Hepatocyte (in vitro differentiated cells): ENCODE measurements around the gene REL.

Experiments used
- CTCF ChIP-seq: fragments of 200-600 bp; sonication (generic); IDR thresholded peaks from 2 replicates; pipeline ENCODE4 v1.5.1; 2016; ENCODE audit warnings: antibody characterized with exemption, mild to moderate bottlenecking; ENCODE audit not compliant: poor library complexity
- EZH2 ChIP-seq: fragments of 200-600 bp; sonication (generic); IDR thresholded peaks from 2 replicates; pipeline ENCODE4 v1.6.1; 2016; ENCODE audit warnings: antibody characterized with exemption, mild to moderate bottlenecking, borderline replicate concordance

- TF ChIP-seq CTCF = no peak
- no peak for TF ChIP-seq EZH2
These were observed 33.5 kb upstream of the REL start for GRCh38 chr2:60847854-60848253.
